Keratinocyte (primary cell): ENCODE data around the gene HTR5A. TPM values are rescaled to one million over a fixed set of nuclear protein-coding genes. Genes with fewer than 3 reads are reported as not detected.

ENCODE experiments used
- DNase-seq: peaks from one replicate; pipeline ENCODE4 v3.0.0-alpha.2; 2011; ENCODE audit warnings: low read depth, missing footprints, low spot score
- FAIRE-seq: peaks from 2 replicates; lab custom pipeline; 2011; peaks lifted over from hg19 to GRCh38; lab: Jason Lieb, UNC
- H2AFZ ChIP-seq: 2 replicates; pipeline ENCODE4 v1.6.0; 2012; ENCODE audit warnings: low read length, control low read depth, inconsistent platforms; ENCODE audit not compliant: control insufficient read depth
- H3K27ac ChIP-seq: 2 replicates; pipeline ENCODE4 v1.5.1; 2011; ENCODE audit warnings: low read length; ENCODE audit not compliant: control insufficient read depth, insufficient read depth
- H3K27me3 ChIP-seq: 3 replicates; pipeline ENCODE4 v1.6.0; 2011; ENCODE audit warnings: low read length; ENCODE audit not compliant: control insufficient read depth, insufficient read depth; ENCODE audit errors: extremely low read depth
- H3K36me3 ChIP-seq, 2 experiments: 2 replicates in 1 of 2; 3 replicates in 1 of 2; pipeline ENCODE4 v1.5.1; 2011; ENCODE audit warnings: low read length in 2 of 2, mild to moderate bottlenecking in 1 of 2; ENCODE audit not compliant: control insufficient read depth in 2 of 2, insufficient read depth in 2 of 2; ENCODE audit errors: extremely low read depth in 1 of 2
- H3K4me1 ChIP-seq: 3 replicates; pipeline ENCODE4 v1.5.1; 2011; ENCODE audit warnings: low read length; ENCODE audit not compliant: control insufficient read depth, insufficient read depth; ENCODE audit errors: extremely low read depth
- H3K4me2 ChIP-seq: 3 replicates; pipeline ENCODE4 v1.6.0; 2011; ENCODE audit warnings: low read depth, low read length; ENCODE audit not compliant: control insufficient read depth, insufficient read depth; ENCODE audit errors: extremely low read depth
- H3K4me3 ChIP-seq, 3 experiments: fragments of 200-600 bp in 1 of 3; sonication (generic) in 1 of 3; 2 replicates in 2 of 3; 3 replicates in 1 of 3; pipeline ENCODE4 v1.5.1; 2011 to 2016; ENCODE audit warnings: low read length in 3 of 3, mild to moderate bottlenecking in 3 of 3, control low read depth in 2 of 3, inconsistent platforms in 1 of 3, low read depth in 1 of 3, mixed read lengths in 1 of 3, mixed run types in 1 of 3, moderate library complexity in 1 of 3; ENCODE audit not compliant: control insufficient read depth in 2 of 3, insufficient read depth in 2 of 3; ENCODE audit errors: extremely low read depth in 1 of 3
- H3K79me2 ChIP-seq: 2 replicates; pipeline ENCODE4 v1.6.0; 2012; ENCODE audit warnings: low read length; ENCODE audit not compliant: control insufficient read depth, insufficient read depth
- H3K9ac ChIP-seq: 3 replicates; pipeline ENCODE4 v1.6.0; 2011; ENCODE audit warnings: low read length; ENCODE audit not compliant: control insufficient read depth, insufficient read depth; ENCODE audit errors: extremely low read depth
- H3K9me1 ChIP-seq: 3 replicates; pipeline ENCODE4 v1.6.0; 2011; ENCODE audit warnings: low read length; ENCODE audit not compliant: control insufficient read depth, insufficient read depth; ENCODE audit errors: extremely low read depth
- H3K9me3 ChIP-seq: 2 replicates; pipeline ENCODE4 v1.5.1; 2012; ENCODE audit warnings: low read depth, low read length; ENCODE audit not compliant: control insufficient read depth
- H4K20me1 ChIP-seq: 3 replicates; pipeline ENCODE4 v1.6.0; 2011; ENCODE audit warnings: low read length; ENCODE audit not compliant: control insufficient read depth, insufficient read depth; ENCODE audit errors: extremely low read depth
- CTCF ChIP-seq, 3 experiments: IDR thresholded peaks in 1 of 3; conservative IDR thresholded peaks in 1 of 3; optimal IDR thresholded peaks in 1 of 3; 2 replicates in 2 of 3; 3 replicates in 1 of 3; pipeline versions ENCODE3 to v1.5.1; 2011; ENCODE audit warnings: low read length in 3 of 3, mild to moderate bottlenecking in 3 of 3, moderate library complexity in 2 of 3, control low read depth in 1 of 3, inconsistent platforms in 1 of 3; ENCODE audit not compliant: insufficient read depth in 2 of 3; ENCODE audit errors: extremely low read depth in 1 of 3
- EZH2 ChIP-seq: IDR thresholded peaks from one replicate; pipeline ENCODE4 v1.6.1; 2012; ENCODE audit warnings: inconsistent platforms, mild to moderate bottlenecking, low read length, moderate library complexity
- dilution Hi-C: fragments of 300-500 bp; cut with MboI; formaldehyde crosslinking; loops from one replicate; pipeline ENCODE4 v1.7.0; 2020; ENCODE audit warnings: low sequenced_read_pairs; ENCODE audit not compliant: extremely low pct_ligation_motif_present
- polyA plus RNA-seq, 5 experiments: library from polyadenylated mRNA; depleted of rRNA in 3 of 5; stranded (reverse) in 3 of 5; stranded (forward) in 1 of 5; unstranded in 1 of 5; fragments of >200 nt; gene quantifications; 1 replicate in 1 of 5; 2 replicates in 3 of 5; 3 replicates in 1 of 5; pipeline versions ENCODE4 v1.2.1 to v1.2.3, GENCODE V29; 2011 to 2012; ENCODE audit warnings: missing spikeins in 2 of 5, low read depth in 1 of 5, low replicate concordance in 1 of 5
- small RNA-seq, 3 experiments: library from RNA; depleted of rRNA; stranded (forward); fragments of <200 nt; gene quantifications; one replicate each; pipeline ENCODE3, GENCODE V24; 2012; ENCODE audit warnings: low read depth in 3 of 3, low replicate concordance in 1 of 3; ENCODE audit not compliant: insufficient read length in 3 of 3

Gene HTR5A
- polyA plus RNA-seq, 1 donor (not counting 4 experiments of a cell fraction or from before 2014, with no cell fraction given): not detected

- Histone ChIP-seq H3K9me1 (no peaks in the 10 kb centered on the region), H2AFZ (no peak overlapping the region), H3K27ac (no peak overlapping the region), H3K9ac (no peak overlapping the region), H3K4me2 (no peak overlapping the region), H3K36me3 (no peaks in the 10 kb centered on the region), H3K9me3 (peaks cover 4% of the 10 kb centered on the region), H3K79me2 (no peaks in the 10 kb centered on the region), H3K4me1 (no peaks in the 10 kb centered on the region), H3K4me3 (no peak overlapping the region), H4K20me1 (no peaks in the 10 kb centered on the region), H3K27me3 (no peaks in the 10 kb centered on the region)
- dilution Hi-C loops: no loop called here
- DNase-seq (no peak), FAIRE-seq (no peak)
- no peak for TF ChIP-seq EZH2
- no peak for TF ChIP-seq CTCF (optimal IDR thresholded peaks at IDR 0.05 in 1 of 3, IDR thresholded peaks at IDR 0.05 in 1 of 3, conservative IDR thresholded peaks at IDR 0.05 in 1 of 3; ENCODE audit: extremely low read depth in 1 of 3, insufficient read depth in 2 of 3, low read length in 3 of 3)
Measured at GRCh38 chr7:155132431-155132830, 62.3 kb downstream of the HTR5A start.

GRCh38 chr7:155136619-155137243 lies 66.6 kb downstream of the HTR5A start:
- Histone ChIP-seq H3K79me2 (no peaks in the 10 kb centered on the region), H3K27ac (no peak overlapping the region), H3K9ac (no peak overlapping the region), H2AFZ (no peak overlapping the region), H3K4me3 (no peak overlapping the region), H3K27me3 (no peaks in the 10 kb centered on the region), H3K4me2 (no peak overlapping the region), H3K9me1 (no peaks in the 10 kb centered on the region), H4K20me1 (no peaks in the 10 kb centered on the region), H3K9me3 (no peaks in the 10 kb centered on the region), H3K36me3 (no peaks in the 10 kb centered on the region), H3K4me1 (no peaks in the 10 kb centered on the region)
- dilution Hi-C loops: no loop called here
- DNase-seq: no peak
- FAIRE-seq: no peak
- TF ChIP-seq EZH2 (no peak), CTCF (optimal IDR thresholded peaks at IDR 0.05 in 1 of 3, IDR thresholded peaks at IDR 0.05 in 1 of 3, conservative IDR thresholded peaks at IDR 0.05 in 1 of 3; ENCODE audit: extremely low read depth in 1 of 3, insufficient read depth in 2 of 3, low read length in 3 of 3) (no peak)

Small RNA genes within 50 kb of the gene (small RNA-seq; reads per million reads assigned to genes)
- gene AC092628.1: 0 reads per million in 3 experiments

Other genes starting within 250 kb of the HTR5A start
- gene PAXIP1, start 67.2 kb upstream of the HTR5A start, polyA plus RNA-seq: 7.4 to 9.9 TPM (median 9.4 TPM) in 3 replicates
- 62.2 to 115 TPM (median 104 TPM) in 3 replicates for gene INSIG1, start 227.6 kb downstream of the HTR5A start, polyA plus RNA-seq